ENCODE results near the gene TM9SF4. TPM values are rescaled to one million over a fixed set of nuclear protein-coding genes. Genes with fewer than 3 reads are reported as not detected.

TM9SF4 gene
- total and polyA plus RNA-seq, 4 donors = 18.4 to 46.6 (median 38.5) TPM

DNA sequence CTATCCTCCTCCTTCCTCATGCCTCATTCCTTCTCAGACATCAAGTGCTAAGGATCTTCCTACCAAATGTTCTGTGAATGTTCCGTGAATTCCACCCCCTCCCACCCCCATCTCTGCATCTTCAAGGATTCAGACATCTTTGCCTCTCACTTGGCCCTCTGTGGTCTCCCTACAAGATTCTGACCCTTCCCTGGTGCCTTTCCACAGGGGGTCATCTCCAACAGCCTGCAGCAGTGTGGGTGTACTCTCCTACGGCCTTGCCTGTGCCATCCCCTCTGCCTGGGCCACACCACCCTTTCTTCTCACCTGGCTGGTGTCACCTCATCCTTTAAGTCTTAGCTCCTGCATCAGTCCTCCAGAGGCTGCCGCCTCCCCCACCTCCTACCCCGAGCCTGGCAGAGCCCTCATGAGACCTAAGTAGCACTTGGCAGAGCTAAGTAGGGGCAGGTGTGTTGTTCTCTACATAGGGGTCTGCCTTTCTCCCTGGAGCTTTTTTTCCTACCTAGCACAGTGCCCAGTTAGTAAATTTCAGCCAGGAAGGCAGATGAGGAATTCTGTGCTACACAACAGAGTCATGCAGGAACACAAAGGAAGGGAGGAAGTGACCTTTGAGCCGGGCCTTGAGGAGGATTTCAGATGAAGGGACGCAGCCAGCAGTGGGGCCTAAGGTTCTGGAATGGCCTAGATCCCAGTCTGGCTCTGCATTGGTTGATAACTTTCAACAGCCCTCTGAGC is 43.1 kb downstream of the TM9SF4 start:
- 80 to 89% methylated on average over 6 of the region's 6 CpGs for WGBS, 2 donors
- no peaks in the 10 kb centered on the region for H3K27me3 ChIP-seq (ENCODE audit: control insufficient read depth in 3 of 3, insufficient read depth in 3 of 3, low read length in 2 of 3)
- no peak for DNase-seq
- H3K36me3 ChIP-seq (ENCODE audit: control insufficient read depth in 4 of 4, insufficient read depth in 4 of 4, low read length in 4 of 4) = peaks cover 0 to 33% (median 25%) of the 10 kb centered on the region in 4 donors
- no peak overlapping the region for H3K27ac ChIP-seq (ENCODE audit: low read depth in 1 of 2, low read length in 1 of 2)
- no peak for ATAC-seq (ENCODE audit: insufficient read depth, low FRiP score)
- H3K4me1 ChIP-seq (ENCODE audit: control insufficient read depth in 5 of 5, insufficient read depth in 5 of 5, low read length in 5 of 5) = peaks cover 0 to 3% (median 0%) of the 10 kb centered on the region in 5 donors
- peaks cover 0 to 2% (median 0%) of the 10 kb centered on the region in 4 donors for H3K9me3 ChIP-seq (ENCODE audit: control insufficient read depth in 4 of 4, insufficient read depth in 3 of 4, low read length in 3 of 4)
- H3K9ac ChIP-seq (ENCODE audit: insufficient read depth in 1 of 2, low read length in 2 of 2) = no peak overlapping the region
- TF ChIP-seq, protein P1, sequence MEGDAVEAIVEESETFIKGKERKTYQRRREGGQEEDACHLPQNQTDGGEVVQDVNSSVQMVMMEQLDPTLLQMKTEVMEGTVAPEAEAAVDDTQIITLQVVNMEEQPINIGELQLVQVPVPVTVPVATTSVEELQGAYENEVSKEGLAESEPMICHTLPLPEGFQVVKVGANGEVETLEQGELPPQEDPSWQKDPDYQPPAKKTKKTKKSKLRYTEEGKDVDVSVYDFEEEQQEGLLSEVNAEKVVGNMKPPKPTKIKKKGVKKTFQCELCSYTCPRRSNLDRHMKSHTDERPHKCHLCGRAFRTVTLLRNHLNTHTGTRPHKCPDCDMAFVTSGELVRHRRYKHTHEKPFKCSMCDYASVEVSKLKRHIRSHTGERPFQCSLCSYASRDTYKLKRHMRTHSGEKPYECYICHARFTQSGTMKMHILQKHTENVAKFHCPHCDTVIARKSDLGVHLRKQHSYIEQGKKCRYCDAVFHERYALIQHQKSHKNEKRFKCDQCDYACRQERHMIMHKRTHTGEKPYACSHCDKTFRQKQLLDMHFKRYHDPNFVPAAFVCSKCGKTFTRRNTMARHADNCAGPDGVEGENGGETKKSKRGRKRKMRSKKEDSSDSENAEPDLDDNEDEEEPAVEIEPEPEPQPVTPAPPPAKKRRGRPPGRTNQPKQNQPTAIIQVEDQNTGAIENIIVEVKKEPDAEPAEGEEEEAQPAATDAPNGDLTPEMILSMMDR (IDR thresholded peaks at IDR 0.05; ENCODE audit: control extremely low read depth, extremely low read depth) = no peak
- no peak overlapping the region for H3K4me3 ChIP-seq

DNA sequence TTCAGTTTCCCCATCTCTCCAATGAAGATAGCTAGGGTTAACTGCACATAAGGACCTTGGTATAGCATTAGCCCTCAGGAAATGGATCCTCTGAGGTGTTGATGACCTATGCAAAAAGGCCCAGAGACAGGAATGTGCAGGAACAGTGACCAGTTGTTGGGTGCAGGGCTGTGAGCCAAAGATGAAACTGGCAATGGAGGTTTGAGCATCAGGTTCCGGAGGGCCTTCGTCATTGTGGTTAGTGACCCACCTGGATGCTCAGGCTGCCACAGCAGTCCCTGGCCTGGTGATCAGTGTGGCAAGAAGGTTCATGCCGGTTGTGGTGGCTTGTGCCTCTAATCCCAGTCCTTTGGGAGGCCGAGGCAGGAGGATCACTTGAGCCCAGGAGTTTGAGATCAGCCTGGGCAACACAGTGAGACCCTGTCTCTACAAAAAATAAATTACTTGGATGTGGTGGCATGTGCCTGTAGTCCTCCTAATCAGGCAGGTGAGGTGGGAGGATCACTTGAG is 43.7 kb downstream of the TM9SF4 start:
- H3K4me3 ChIP-seq = no peak overlapping the region
- no peak overlapping the region for H3K9ac ChIP-seq (ENCODE audit: insufficient read depth in 1 of 2, low read length in 2 of 2)
- H3K4me1 ChIP-seq (ENCODE audit: control insufficient read depth in 5 of 5, insufficient read depth in 5 of 5, low read length in 5 of 5) = peaks cover 0 to 3% (median 0%) of the 10 kb centered on the region in 5 donors
- ATAC-seq (ENCODE audit: insufficient read depth, low FRiP score) = no peak
- no peak for DNase-seq
- peaks cover 0 to 38% (median 28%) of the 10 kb centered on the region in 4 donors for H3K36me3 ChIP-seq (ENCODE audit: control insufficient read depth in 4 of 4, insufficient read depth in 4 of 4, low read length in 4 of 4)
- H3K9me3 ChIP-seq (ENCODE audit: control insufficient read depth in 4 of 4, insufficient read depth in 3 of 4, low read length in 3 of 4) = peaks cover 0 to 2% (median 0%) of the 10 kb centered on the region in 4 donors
- no peaks in the 10 kb centered on the region for H3K27me3 ChIP-seq (ENCODE audit: control insufficient read depth in 3 of 3, insufficient read depth in 3 of 3, low read length in 2 of 3)
- 97 to 98% methylated on average over 4 of the region's 4 CpGs for whole genome bisulfite sequencing, 2 donors
- TF ChIP-seq, protein P1 (IDR thresholded peaks at IDR 0.05; ENCODE audit: control extremely low read depth, extremely low read depth) = no peak
- no peak overlapping the region for H3K27ac ChIP-seq (ENCODE audit: low read depth in 1 of 2, low read length in 1 of 2)

DNA sequence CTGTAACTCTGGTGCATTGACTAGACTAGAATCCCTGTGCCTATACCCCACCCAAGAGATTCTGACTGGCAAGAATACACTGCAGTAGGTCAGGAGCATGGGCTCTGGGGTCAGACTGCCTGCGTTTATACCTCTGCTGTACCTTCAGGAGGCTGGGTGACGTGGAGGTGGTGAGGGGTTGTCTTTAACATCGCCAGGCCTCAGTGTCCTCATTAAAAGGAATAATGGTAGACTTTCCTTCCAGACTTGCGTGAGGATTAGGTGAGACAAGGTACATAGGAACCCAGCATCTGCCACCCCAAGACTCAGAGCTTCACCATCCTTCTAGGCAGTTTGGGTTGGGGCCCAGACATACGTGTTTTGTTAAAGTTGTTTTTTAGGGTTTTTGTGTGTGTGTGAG is 44.3 kb downstream of the TM9SF4 start:
- Histone ChIP-seq H3K9ac (ENCODE audit: insufficient read depth in 1 of 2, low read length in 2 of 2) (no peak overlapping the region), H3K4me1 (ENCODE audit: control insufficient read depth in 5 of 5, insufficient read depth in 5 of 5, low read length in 5 of 5) (peaks cover 0 to 3% (median 0%) of the 10 kb centered on the region in 5 donors), H3K36me3 (ENCODE audit: control insufficient read depth in 4 of 4, insufficient read depth in 4 of 4, low read length in 4 of 4) (peaks cover 0 to 42% (median 28%) of the 10 kb centered on the region in 4 donors), H3K4me3 (no peak overlapping the region), H3K27me3 (ENCODE audit: control insufficient read depth in 3 of 3, insufficient read depth in 3 of 3, low read length in 2 of 3) (no peaks in the 10 kb centered on the region), H3K9me3 (ENCODE audit: control insufficient read depth in 4 of 4, insufficient read depth in 3 of 4, low read length in 3 of 4) (peaks cover 0 to 2% (median 0%) of the 10 kb centered on the region in 4 donors), H3K27ac (ENCODE audit: low read depth in 1 of 2, low read length in 1 of 2) (no peak overlapping the region)
- ATAC-seq (ENCODE audit: insufficient read depth, low FRiP score) = no peak
- TF ChIP-seq, protein P1 (IDR thresholded peaks at IDR 0.05; ENCODE audit: control extremely low read depth, extremely low read depth) = no peak
- WGBS, 2 donors = 92 to 96% methylated on average over 5 of the region's 5 CpGs
- no peak for DNase-seq
